H9 (cell line): ENCODE results near the gene WNT6. TPM values are rescaled to one million over a fixed set of nuclear protein-coding genes. Genes with fewer than 3 reads are reported as not detected.
"Not testable (repeated sequence)": the region's sequence is repeated elsewhere in the genome, so short reads cannot be mapped to it uniquely, and the experiment has no call there.

Experiments
- DNase-seq: peaks from one replicate; pipeline ENCODE4 v3.0.0-alpha.2; 2017
- H2AFZ ChIP-seq: one replicate; pipeline ENCODE4 v1.6.1; 2013; ENCODE audit warnings: mild to moderate bottlenecking, low read length, control low read depth, moderate library complexity
- H2AK5ac ChIP-seq: 2 replicates; pipeline ENCODE4 v1.6.1; 2013; ENCODE audit warnings: low read length, control low read depth, mixed read lengths; ENCODE audit not compliant: insufficient read length
- H2BK120ac ChIP-seq: one replicate; pipeline ENCODE4 v1.6.1; 2013; ENCODE audit warnings: low read depth, mild to moderate bottlenecking, low read length, control low read depth, inconsistent platforms; ENCODE audit not compliant: poor library complexity, severe bottlenecking
- H2BK12ac ChIP-seq: 2 replicates; pipeline ENCODE4 v1.6.1; 2013; ENCODE audit warnings: low read length, control low read depth, mixed read lengths, low read depth; ENCODE audit not compliant: insufficient read length
- H2BK15ac ChIP-seq: 2 replicates; pipeline ENCODE4 v1.6.1; 2013; ENCODE audit warnings: low read depth, low read length, control low read depth
- H2BK20ac ChIP-seq: one replicate; pipeline ENCODE4 v1.6.1; 2013; ENCODE audit warnings: low read depth, mild to moderate bottlenecking, low read length, control low read depth, inconsistent platforms; ENCODE audit not compliant: poor library complexity, severe bottlenecking
- H2BK5ac ChIP-seq: 2 replicates; pipeline ENCODE4 v1.6.1; 2013; ENCODE audit warnings: low read length, control low read depth, mixed read lengths; ENCODE audit not compliant: insufficient read length
- H3K14ac ChIP-seq: 2 replicates; pipeline ENCODE4 v1.6.1; 2013; ENCODE audit warnings: low read length, control low read depth; ENCODE audit not compliant: insufficient read depth
- H3K18ac ChIP-seq: 2 replicates; pipeline ENCODE4 v1.6.1; 2013; ENCODE audit warnings: low read depth, mild to moderate bottlenecking, mixed read lengths, low read length, control low read depth; ENCODE audit not compliant: insufficient read length
- H3K23ac ChIP-seq: 2 replicates; pipeline ENCODE4 v1.6.1; 2013; ENCODE audit warnings: low read length, control low read depth, mixed read lengths, low read depth; ENCODE audit not compliant: insufficient read length
- H3K23me2 ChIP-seq: 2 replicates; pipeline ENCODE4 v1.6.1; 2013; ENCODE audit warnings: low read depth, mild to moderate bottlenecking, mixed read lengths, low read length, control low read depth; ENCODE audit not compliant: insufficient read length, poor library complexity, severe bottlenecking
- H3K27ac ChIP-seq: 2 replicates; pipeline ENCODE4 v1.5.1; 2013; ENCODE audit warnings: low read length, control low read depth, mixed read lengths, low read depth; ENCODE audit not compliant: insufficient read length
- H3K27me3 ChIP-seq: 2 replicates; pipeline ENCODE4 v1.6.1; 2013; ENCODE audit warnings: low read length, control low read depth, inconsistent platforms; ENCODE audit not compliant: insufficient read depth
- H3K4ac ChIP-seq: 2 replicates; pipeline ENCODE4 v1.6.1; 2013; ENCODE audit warnings: low read depth, mild to moderate bottlenecking, control low read depth, inconsistent platforms, low read length, moderate library complexity
- H3K4me1 ChIP-seq: 2 replicates; pipeline ENCODE4 v1.6.1; 2013; ENCODE audit warnings: low read length, control low read depth, inconsistent platforms; ENCODE audit not compliant: insufficient read depth
- H3K4me2 ChIP-seq: 2 replicates; pipeline ENCODE4 v1.6.1; 2013; ENCODE audit warnings: low read length, control low read depth, mixed read lengths; ENCODE audit not compliant: insufficient read length, insufficient read depth
- H3K56ac ChIP-seq: 2 replicates; pipeline ENCODE4 v1.6.1; 2013; ENCODE audit warnings: low read depth, mild to moderate bottlenecking, mixed read lengths, low read length, control low read depth; ENCODE audit not compliant: insufficient read length
- H3K79me1 ChIP-seq: 2 replicates; pipeline ENCODE4 v1.6.1; 2013; ENCODE audit warnings: low read depth, mild to moderate bottlenecking, moderate library complexity, low read length, control low read depth, inconsistent platforms; ENCODE audit not compliant: insufficient read depth, poor library complexity, severe bottlenecking
- H3K79me2 ChIP-seq: 2 replicates; pipeline ENCODE4 v1.6.1; 2013; ENCODE audit warnings: low read length, control low read depth, inconsistent platforms; ENCODE audit not compliant: insufficient read depth
- H3K9ac ChIP-seq: 2 replicates; pipeline ENCODE4 v1.6.1; 2013; ENCODE audit warnings: low read length, control low read depth, mixed read lengths; ENCODE audit not compliant: insufficient read length; ENCODE audit errors: extremely low read depth
- H3K9me3 ChIP-seq: one replicate; pipeline ENCODE4 v1.6.1; 2013; ENCODE audit warnings: low read depth, low read length, inconsistent platforms; ENCODE audit not compliant: control insufficient read depth
- H3T11ph ChIP-seq: one replicate; pipeline ENCODE4 v1.6.1; 2013; ENCODE audit warnings: mild to moderate bottlenecking, low read length, control low read depth, inconsistent platforms
- H4K20me1 ChIP-seq: one replicate; pipeline ENCODE4 v1.6.1; 2013; ENCODE audit not compliant: control insufficient read depth, insufficient read length, insufficient read depth
- H4K5ac ChIP-seq: 2 replicates; pipeline ENCODE4 v1.6.1; 2013; ENCODE audit warnings: low read depth, mild to moderate bottlenecking, mixed read lengths, low read length, control low read depth; ENCODE audit not compliant: insufficient read length
- H4K8ac ChIP-seq: replicated peaks from 2 replicates; pipeline ENCODE4 v1.6.1; 2013; ENCODE audit warnings: low read length, control low read depth, mixed read lengths, low read depth; ENCODE audit not compliant: insufficient read length
- H4K91ac ChIP-seq: 2 replicates; pipeline ENCODE4 v1.6.1; 2013; ENCODE audit warnings: low read depth, mild to moderate bottlenecking, moderate library complexity, mixed read lengths, low read length, control low read depth; ENCODE audit not compliant: insufficient read length
- H3K27ac Mint-ChIP-seq, 3 experiments: 2 replicates in 2 of 3; 3 replicates in 1 of 3; pipeline ENCODE4 v1.8.0; 2020 to 2021; ENCODE audit warnings: mixed read lengths in 3 of 3, mild to moderate bottlenecking in 1 of 3, moderate library complexity in 1 of 3
- H3K27me3 Mint-ChIP-seq: 2 replicates; pipeline ENCODE4 v1.8.0; 2021; ENCODE audit warnings: low read depth, mild to moderate bottlenecking, moderate library complexity, mixed read lengths
- H3K36me3 Mint-ChIP-seq, 3 experiments: 2 replicates in 2 of 3; 3 replicates in 1 of 3; pipeline ENCODE4 v1.8.0; 2020 to 2021; ENCODE audit warnings: low read depth in 3 of 3, mixed read lengths in 3 of 3; ENCODE audit not compliant: insufficient read depth in 1 of 3
- H3K4me1 Mint-ChIP-seq, 2 experiments: 2 replicates each; pipeline ENCODE4 v1.8.0; 2020; ENCODE audit warnings: mixed read lengths in 2 of 2
- H3K4me3 Mint-ChIP-seq, 2 experiments: 2 replicates in 1 of 2; 3 replicates in 1 of 2; pipeline ENCODE4 v1.8.0; 2020 to 2021; ENCODE audit warnings: mild to moderate bottlenecking in 2 of 2, mixed read lengths in 2 of 2, moderate library complexity in 1 of 2
- H3K9me3 Mint-ChIP-seq, 2 experiments: 2 replicates in 1 of 2; 3 replicates in 1 of 2; pipeline ENCODE4 v1.8.0; 2020; ENCODE audit warnings: mild to moderate bottlenecking in 2 of 2, mixed read lengths in 2 of 2, moderate library complexity in 1 of 2
- WGBS: extraction: QIAGEN DNeasy Blood & Tissue Kit; methylation state at CpG from one replicate; pipeline ENCODE4 v1.1.7; 2013; ENCODE audit warnings: missing lambda C conversion rate, low lambda C conversion rate, mixed read lengths; ENCODE audit not compliant: insufficient read length; ENCODE audit errors: extremely low coverage; 5-methylcytosine and 5-hydroxymethylcytosine counted together
- total RNA-seq: library from RNA; stranded (reverse); gene quantifications from 2 replicates; pipeline ENCODE4 v1.2.1, GENCODE V29; 2021
- TF ChIP-seq, protein P1 (sequence below): fragments of 200-600 bp; sonication (generic); conservative IDR thresholded peaks from 3 replicates; pipeline ENCODE4 v1.8.0; 2021; ENCODE audit warnings: antibody characterized with exemption, mild to moderate bottlenecking

WNT6 gene
- total RNA-seq, 1 experiment from 2014 or later: not detected

DNA sequence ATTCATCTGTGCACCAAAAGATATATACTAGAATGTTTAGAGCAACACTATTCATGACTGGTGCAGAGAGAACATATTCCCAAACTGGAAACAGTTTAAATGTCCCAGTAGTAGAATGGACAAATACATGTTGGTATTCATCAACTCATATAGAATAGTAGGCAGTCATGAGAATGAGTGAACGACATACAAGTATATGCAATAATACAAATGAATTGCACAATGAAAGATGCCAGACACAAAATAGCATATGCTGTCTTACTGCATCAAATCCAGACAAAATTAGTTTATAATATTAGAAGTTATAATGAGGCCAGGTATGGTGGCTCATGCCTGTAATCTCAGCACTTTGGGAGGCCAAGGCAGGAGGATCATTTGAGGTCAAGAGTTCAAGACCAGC is 19.7 kb upstream of the WNT6 start:
- H2BK12ac ChIP-seq: no peak overlapping the region
- H3K79me2 ChIP-seq: no peaks in the 10 kb centered on the region
- no peak overlapping the region for H4K8ac ChIP-seq
- no peaks in the 10 kb centered on the region for H3K36me3 Mint-ChIP-seq
- TF ChIP-seq, protein P1, sequence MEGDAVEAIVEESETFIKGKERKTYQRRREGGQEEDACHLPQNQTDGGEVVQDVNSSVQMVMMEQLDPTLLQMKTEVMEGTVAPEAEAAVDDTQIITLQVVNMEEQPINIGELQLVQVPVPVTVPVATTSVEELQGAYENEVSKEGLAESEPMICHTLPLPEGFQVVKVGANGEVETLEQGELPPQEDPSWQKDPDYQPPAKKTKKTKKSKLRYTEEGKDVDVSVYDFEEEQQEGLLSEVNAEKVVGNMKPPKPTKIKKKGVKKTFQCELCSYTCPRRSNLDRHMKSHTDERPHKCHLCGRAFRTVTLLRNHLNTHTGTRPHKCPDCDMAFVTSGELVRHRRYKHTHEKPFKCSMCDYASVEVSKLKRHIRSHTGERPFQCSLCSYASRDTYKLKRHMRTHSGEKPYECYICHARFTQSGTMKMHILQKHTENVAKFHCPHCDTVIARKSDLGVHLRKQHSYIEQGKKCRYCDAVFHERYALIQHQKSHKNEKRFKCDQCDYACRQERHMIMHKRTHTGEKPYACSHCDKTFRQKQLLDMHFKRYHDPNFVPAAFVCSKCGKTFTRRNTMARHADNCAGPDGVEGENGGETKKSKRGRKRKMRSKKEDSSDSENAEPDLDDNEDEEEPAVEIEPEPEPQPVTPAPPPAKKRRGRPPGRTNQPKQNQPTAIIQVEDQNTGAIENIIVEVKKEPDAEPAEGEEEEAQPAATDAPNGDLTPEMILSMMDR: no peak
- H4K91ac ChIP-seq: no peak overlapping the region
- H3K18ac ChIP-seq: no peak overlapping the region
- no peak overlapping the region for H3K27ac Mint-ChIP-seq
- no peak overlapping the region for H3K56ac ChIP-seq
- H2BK120ac ChIP-seq: no peak overlapping the region
- H2BK5ac ChIP-seq: no peak overlapping the region
- peaks cover 10% of the 10 kb centered on the region in 2 experiments for H3K9me3 Mint-ChIP-seq
- no peaks in the 10 kb centered on the region for H3K4me1 ChIP-seq
- H3K4me2 ChIP-seq: no peak overlapping the region
- H3K79me1 ChIP-seq: no peaks in the 10 kb centered on the region
- no peaks in the 10 kb centered on the region for H3K9me3 ChIP-seq
- H3K14ac ChIP-seq: no peak overlapping the region
- no peaks in the 10 kb centered on the region for H3K23me2 ChIP-seq
- no peak overlapping the region for H4K5ac ChIP-seq
- H3K4ac ChIP-seq: no peak overlapping the region
- H3K4me3 Mint-ChIP-seq: no peak overlapping the region
- no peak for DNase-seq
- no peak overlapping the region for H3K23ac ChIP-seq
- 0 out of 4 replicates have a peak, but pooled peaks cover 0 to 3% of the 10 kb centered on the region in 2 experiments for H3K4me1 Mint-ChIP-seq
- no peak overlapping the region for H2AK5ac ChIP-seq
- H3T11ph ChIP-seq: no peak overlapping the region
- H2AFZ ChIP-seq: no peak overlapping the region
- WGBS: no CpG with 5 or more reads among the region's 1 CpG
- H3K27me3 Mint-ChIP-seq: peaks cover 15% of the 10 kb centered on the region
- no peaks in the 10 kb centered on the region for H3K27me3 ChIP-seq
- no peak overlapping the region for H2BK20ac ChIP-seq
- no peak overlapping the region for H2BK15ac ChIP-seq
- no peaks in the 10 kb centered on the region for H4K20me1 ChIP-seq
- H3K9ac ChIP-seq: no peak overlapping the region
- H3K27ac ChIP-seq: no peak overlapping the region

DNA sequence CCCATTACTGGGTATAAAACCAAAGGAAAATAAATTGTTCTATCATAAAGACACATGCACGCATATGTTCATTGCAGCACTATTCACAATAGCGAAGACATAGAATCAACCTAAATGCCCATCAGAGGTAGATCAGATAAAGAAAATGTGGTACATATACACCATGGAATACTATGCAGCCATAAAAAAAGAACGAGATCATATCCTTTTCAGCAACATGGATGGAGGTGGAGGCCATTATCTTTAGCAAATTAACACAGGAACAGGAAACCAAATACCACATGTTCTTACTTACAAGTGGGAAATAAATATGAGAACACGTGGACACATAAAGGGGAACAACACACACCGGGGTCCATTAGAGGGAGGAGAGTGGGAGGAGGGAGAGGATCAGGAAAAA is 15.3 kb upstream of the WNT6 start:
- WGBS: no CpG with 5 or more reads among the region's 5 CpGs
- not testable (repeated sequence) for H4K5ac ChIP-seq, H2BK120ac ChIP-seq, H3K79me1 ChIP-seq, H3K4ac ChIP-seq, H3K27ac ChIP-seq, H3K9me3 ChIP-seq, H2AK5ac ChIP-seq, H3K27me3 ChIP-seq, H3K4me2 ChIP-seq, H3K4me3 Mint-ChIP-seq, H3K27ac Mint-ChIP-seq, H4K20me1 ChIP-seq, H2BK20ac ChIP-seq, H2BK12ac ChIP-seq, H3T11ph ChIP-seq, H3K23ac ChIP-seq, DNase-seq, H3K56ac ChIP-seq, H2BK5ac ChIP-seq, H2BK15ac ChIP-seq, H4K91ac ChIP-seq, H3K4me1 Mint-ChIP-seq, H3K18ac ChIP-seq, H3K14ac ChIP-seq, H3K79me2 ChIP-seq, H4K8ac ChIP-seq, H2AFZ ChIP-seq, H3K23me2 ChIP-seq, H3K4me1 ChIP-seq, H3K9ac ChIP-seq, H3K36me3 Mint-ChIP-seq
- H3K27me3 Mint-ChIP-seq: peaks cover 20% of the 10 kb centered on the region
- H3K9me3 Mint-ChIP-seq: peaks cover 24 to 28% of the 10 kb centered on the region in 2 experiments
